Measurements from ENCODE around the gene REM2.

- TF ChIP-seq CTCF (conservative IDR thresholded peaks at IDR 0.05), result no peak
- no peak for TF ChIP-seq ZFX (IDR thresholded peaks at IDR 0.05)
Observed at GRCh38 chr14:22897357-22897756, 14.3 kb downstream of the REM2 start.

Data from C4-2B (cell line).